ENCODE results near the gene MLPH. TPM values are rescaled to one million over a fixed set of nuclear protein-coding genes. Genes with fewer than 3 reads are reported as not detected.

The MLPH gene
- total RNA-seq, 1 donor = 40.6 TPM

DNA sequence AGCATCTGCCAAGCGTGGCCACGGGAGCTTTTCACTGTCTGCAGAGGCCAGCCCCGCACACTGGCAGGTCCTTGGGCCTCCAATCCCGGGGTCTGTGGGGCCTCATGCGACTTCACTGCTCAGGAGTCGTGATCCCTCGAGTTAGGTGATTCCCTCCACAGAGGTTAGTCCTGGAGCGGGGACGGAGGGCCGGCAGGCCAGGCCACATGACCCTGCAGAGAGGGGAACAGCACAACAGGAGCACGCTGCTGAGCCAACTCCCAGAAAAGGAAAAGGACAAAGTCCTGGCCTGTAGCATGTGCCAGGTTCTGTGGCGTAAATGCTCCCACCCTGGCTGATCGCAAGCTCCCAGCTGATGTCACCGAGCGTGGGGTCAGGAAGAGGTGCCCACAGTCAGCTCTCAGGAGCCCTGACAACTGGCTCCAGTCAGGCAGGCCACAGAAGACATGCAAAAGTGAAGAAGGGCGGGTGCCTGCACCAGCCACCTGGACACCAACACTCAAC is 64.1 kb downstream of the MLPH start:
- DNase-seq (ENCODE audit: low read depth) = no peak
- TF ChIP-seq, protein P1, sequence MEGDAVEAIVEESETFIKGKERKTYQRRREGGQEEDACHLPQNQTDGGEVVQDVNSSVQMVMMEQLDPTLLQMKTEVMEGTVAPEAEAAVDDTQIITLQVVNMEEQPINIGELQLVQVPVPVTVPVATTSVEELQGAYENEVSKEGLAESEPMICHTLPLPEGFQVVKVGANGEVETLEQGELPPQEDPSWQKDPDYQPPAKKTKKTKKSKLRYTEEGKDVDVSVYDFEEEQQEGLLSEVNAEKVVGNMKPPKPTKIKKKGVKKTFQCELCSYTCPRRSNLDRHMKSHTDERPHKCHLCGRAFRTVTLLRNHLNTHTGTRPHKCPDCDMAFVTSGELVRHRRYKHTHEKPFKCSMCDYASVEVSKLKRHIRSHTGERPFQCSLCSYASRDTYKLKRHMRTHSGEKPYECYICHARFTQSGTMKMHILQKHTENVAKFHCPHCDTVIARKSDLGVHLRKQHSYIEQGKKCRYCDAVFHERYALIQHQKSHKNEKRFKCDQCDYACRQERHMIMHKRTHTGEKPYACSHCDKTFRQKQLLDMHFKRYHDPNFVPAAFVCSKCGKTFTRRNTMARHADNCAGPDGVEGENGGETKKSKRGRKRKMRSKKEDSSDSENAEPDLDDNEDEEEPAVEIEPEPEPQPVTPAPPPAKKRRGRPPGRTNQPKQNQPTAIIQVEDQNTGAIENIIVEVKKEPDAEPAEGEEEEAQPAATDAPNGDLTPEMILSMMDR (IDR thresholded peaks at IDR 0.05; ENCODE audit: insufficient read depth, low read depth, low read length) = no peak
- no peak overlapping the region for H3K4me3 ChIP-seq (ENCODE audit: low read depth, low read length)

DNA sequence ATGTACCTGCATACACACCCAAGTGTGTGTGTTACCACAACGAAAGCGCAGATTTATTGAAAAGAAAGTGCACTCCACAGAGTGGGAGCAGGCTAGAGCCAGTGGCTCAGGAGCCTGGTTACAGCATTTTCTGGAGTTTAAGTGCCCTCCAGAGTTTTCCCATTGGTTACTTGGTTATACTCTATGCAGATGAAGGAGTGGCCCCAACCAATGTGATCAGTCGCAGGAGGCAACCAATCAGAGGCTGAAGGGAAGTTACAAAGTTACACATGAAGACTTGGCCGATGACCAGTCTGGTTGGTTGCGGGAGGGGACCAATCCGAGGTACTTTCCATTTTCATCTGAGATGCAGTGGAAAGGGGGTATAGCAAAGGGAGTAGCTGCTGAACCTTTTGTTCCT is 65.9 kb downstream of the MLPH start:
- H3K4me3 ChIP-seq (ENCODE audit: low read depth, low read length) = no peak overlapping the region
- no peak for DNase-seq (ENCODE audit: low read depth)
- TF ChIP-seq, protein P1 (IDR thresholded peaks at IDR 0.05; ENCODE audit: insufficient read depth, low read depth, low read length) = no peak

DNA sequence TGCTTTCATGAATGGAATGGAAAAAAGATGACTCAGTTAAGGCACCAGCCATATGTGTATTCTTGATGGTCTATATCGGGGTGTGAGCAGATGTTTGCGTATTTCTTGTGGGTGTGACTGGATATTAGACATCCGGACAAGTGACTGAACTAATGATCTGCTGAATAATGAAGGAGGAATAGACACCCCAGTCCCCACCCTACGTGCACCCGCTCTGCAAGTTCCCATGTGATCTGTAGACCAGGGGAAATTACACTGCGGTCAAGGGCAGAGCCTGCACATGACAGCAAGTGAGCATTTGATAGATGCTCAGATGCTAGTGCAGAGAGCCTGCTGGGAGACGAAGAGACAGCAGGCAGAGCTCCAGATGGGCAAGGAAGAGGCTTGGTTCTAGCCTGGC is 66.9 kb downstream of the MLPH start:
- H3K4me3 ChIP-seq (ENCODE audit: low read depth, low read length) = no peak overlapping the region
- DNase-seq (ENCODE audit: low read depth) = no peak
- TF ChIP-seq, protein P1 (IDR thresholded peaks at IDR 0.05; ENCODE audit: insufficient read depth, low read depth, low read length) = no peak

DNA sequence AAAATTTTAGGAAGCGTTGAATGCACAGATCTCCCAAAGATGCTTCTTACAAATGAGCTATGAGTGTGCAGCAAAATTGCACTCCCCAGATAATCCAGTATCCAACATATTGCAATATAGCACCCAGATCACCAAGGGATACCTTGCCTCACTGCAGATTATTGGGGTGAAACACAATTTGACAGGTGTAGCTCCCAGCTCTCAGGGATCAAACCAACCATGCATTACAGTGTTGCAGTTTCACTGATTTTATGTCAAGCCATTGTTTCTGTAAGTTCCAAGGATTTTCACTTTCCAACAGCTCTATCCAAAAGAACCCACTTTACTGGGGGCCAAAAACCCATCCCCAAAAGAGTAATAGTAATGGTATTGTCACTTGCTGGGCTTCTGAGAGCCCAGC is 68.5 kb downstream of the MLPH start:
- TF ChIP-seq, protein P1 (IDR thresholded peaks at IDR 0.05; ENCODE audit: insufficient read depth, low read depth, low read length) = no peak
- no peak for DNase-seq (ENCODE audit: low read depth)
- H3K4me3 ChIP-seq (ENCODE audit: low read depth, low read length) = no peak overlapping the region

DNA sequence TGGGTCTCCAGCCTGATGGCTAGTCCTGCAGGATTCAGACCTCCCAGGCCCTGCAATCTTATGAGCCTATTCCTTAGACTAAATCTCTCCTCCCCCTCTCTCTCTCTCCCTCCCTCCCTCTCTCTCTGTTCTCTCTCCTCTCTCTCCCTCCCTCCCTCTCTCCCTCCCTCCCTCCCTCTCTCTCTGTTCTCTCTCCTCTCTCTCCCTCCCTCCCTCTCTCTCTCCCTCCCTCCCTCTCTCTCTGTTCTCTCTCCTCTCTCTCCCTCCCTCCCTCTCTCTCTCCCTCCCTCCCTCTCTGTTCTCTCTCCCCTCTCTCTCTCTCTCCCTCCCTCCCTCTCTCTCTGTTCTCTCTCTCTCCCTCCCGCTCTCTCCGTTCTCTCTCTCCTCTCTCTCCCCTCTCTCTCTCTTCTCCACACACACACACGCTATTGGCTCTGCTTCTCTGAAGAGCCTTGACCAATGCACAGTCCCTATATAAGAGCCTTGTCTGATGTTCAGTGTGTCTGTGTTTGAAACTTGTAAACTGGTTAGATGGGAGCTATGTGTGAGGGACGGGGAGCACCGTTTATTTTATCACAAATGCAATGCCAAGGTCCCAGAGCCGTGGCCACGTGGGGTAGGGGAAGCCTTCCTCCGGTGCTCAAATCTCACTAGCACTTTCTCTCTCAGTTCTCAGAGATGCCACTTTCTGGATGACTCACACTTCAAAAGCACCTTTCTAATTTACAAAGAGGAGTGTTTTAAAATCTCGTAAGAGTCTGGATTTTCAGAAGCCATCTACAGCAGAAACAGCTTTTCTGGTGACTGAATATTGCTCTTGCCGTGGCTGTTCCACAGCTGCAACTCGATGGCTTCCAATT is 70.0 kb downstream of the MLPH start:
- H3K4me3 ChIP-seq (ENCODE audit: low read depth, low read length) = no peak overlapping the region
- TF ChIP-seq, protein P1 (IDR thresholded peaks at IDR 0.05; ENCODE audit: insufficient read depth, low read depth, low read length) = no peak
- DNase-seq (ENCODE audit: low read depth) = peak; percentile 30

DNA sequence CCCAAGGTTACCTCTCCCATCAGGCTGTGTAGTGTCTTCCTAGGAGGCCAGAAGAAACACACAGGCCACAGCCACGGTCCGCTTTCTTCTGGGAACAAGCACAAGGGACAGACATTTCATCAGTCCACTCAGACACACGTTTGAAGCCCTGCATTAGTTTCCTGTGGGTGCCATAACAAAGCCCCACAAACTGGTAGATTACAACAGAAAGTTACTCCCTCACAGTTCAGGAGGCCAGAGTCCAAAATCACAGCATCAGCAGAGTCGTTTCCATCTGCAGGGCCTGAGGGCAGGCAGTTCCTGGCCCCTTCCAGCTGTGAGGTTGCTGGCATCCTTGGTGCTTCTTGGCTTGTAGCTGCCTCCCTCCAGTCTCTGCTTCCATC is 70.6 kb downstream of the MLPH start:
- TF ChIP-seq, protein P1 (IDR thresholded peaks at IDR 0.05; ENCODE audit: insufficient read depth, low read depth, low read length) = no peak
- DNase-seq (ENCODE audit: low read depth) = no peak

More for the DNA sequence above, 70.6 kb downstream of the MLPH start:
- H3K4me3 ChIP-seq (ENCODE audit: low read depth, low read length) = no peak overlapping the region
